ENCODE data around the gene JMJD4.

The JMJD4 gene

DNA sequence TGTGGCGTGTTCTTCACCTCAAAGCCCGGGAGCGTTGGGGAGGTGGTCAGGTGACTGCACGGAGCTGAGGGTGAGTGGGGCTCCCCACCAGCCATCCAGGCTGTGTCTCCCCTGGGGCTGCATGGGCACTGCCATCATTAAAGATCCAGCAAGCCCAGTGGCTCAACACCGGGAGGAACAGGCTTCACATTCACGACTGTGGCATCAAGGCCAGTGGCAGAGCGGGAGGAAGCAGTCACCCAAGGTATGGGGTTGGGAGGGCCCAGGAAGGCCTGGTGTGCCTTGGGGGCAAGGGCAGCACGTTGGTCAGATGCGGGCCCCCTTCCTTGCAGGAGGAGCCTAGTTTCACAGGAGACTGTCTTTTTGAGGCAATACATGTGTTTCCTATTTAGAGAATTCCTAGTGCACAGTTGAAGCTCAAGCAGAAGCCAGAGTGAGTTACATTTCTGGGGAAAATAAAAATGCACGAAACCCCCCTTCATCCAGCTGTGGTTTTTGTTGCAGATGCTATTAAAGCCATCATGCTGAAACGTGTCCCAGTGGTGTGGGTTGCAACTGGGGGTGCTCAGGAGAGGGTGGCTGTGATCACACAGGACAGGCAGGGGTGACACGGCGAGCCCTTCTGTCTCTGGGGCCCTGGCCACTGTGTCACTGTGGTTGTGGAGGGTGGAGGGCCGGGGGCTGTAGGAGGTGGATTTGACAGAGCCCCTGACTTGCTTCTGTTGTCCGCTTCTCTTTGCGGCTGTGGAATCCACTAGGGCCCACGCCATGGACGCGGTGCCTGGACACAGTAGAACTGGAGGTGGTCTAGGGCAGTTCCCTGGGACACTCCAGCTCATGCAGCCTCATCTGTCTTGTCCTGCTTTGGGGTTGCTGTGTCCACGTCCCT lies 34.2 kb upstream of the JMJD4 start:
- TF ChIP-seq CTCF (IDR thresholded peaks at IDR 0.05; ENCODE audit: control insufficient read depth, extremely low read depth, insufficient read depth): no peak
- no peak overlapping the region for H3K4me3 ChIP-seq (ENCODE audit: low read depth, low read length)
- DNase-seq (ENCODE audit: low read depth): no peak

DNA sequence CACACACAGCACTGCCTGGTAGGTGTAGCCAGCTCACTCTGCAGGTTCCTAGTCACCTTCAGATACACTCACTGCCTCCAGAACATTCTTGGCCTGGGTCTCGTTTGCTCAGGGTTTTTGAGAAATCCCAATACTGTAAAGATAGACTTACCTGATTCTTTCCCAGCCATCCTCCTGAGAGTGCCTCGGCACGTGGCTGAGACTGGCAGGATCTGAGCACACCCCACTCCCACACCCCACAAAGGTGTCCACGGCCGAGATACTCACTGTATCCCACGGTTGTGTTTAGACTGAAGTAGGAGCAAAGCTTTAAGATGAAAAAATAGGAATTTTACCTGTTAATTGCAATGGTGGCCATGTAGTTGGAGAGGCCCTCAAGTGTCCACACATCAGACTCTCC lies 33.5 kb upstream of the JMJD4 start:
- no peak overlapping the region for H3K4me3 ChIP-seq (ENCODE audit: low read depth, low read length)
- TF ChIP-seq CTCF (IDR thresholded peaks at IDR 0.05; ENCODE audit: control insufficient read depth, extremely low read depth, insufficient read depth): no peak
- DNase-seq (ENCODE audit: low read depth): no peak

- DNase-seq (ENCODE audit: low read depth): no peak
- no peak overlapping the region for H3K4me3 ChIP-seq (ENCODE audit: low read depth, low read length)
- TF ChIP-seq CTCF (IDR thresholded peaks at IDR 0.05; ENCODE audit: control insufficient read depth, extremely low read depth, insufficient read depth): no peak
Measured at GRCh38 chr1:227768125-227768439, 33.0 kb upstream of the JMJD4 start.

GRCh38 chr1:227767401-227768124 lies 32.5 kb upstream of the JMJD4 start:
- DNase-seq (ENCODE audit: low read depth): no peak
- no peak overlapping the region for H3K4me3 ChIP-seq (ENCODE audit: low read depth, low read length)
- no peak for TF ChIP-seq CTCF (IDR thresholded peaks at IDR 0.05; ENCODE audit: control insufficient read depth, extremely low read depth, insufficient read depth)

DNA sequence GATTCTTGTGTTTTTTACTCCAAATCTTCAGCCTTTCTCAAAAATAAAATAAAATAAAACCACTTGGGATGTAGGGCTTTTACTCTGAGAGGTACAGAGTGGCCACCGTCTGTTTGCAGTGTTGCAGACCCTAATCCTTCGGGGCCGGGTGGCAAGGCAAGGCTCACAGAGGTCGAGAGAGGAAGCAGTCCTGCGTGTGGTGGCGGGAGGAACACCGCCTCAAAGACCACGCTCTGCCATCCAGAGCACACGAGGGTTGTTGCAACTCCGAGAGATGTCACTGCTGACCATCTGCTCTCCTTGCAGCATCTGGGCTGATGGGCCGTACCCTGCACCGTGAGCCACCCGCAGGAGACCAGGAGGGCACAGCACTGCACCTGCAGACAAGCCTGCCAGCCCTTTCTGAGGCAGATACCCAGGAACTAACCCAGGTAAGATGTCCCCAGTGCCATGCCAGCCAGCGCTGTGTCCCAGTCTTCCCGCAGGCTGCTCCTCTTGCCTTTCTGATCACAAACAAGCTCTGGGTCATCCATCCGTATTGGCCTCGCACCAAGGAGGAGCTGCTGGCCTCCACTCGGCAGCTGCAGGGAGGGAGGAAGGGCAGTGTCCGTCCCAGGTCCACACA lies 31.7 kb upstream of the JMJD4 start:
- no peak for DNase-seq (ENCODE audit: low read depth)
- no peak for TF ChIP-seq CTCF (IDR thresholded peaks at IDR 0.05; ENCODE audit: control insufficient read depth, extremely low read depth, insufficient read depth)
- H3K4me3 ChIP-seq (ENCODE audit: low read depth, low read length): no peak overlapping the region

- DNase-seq (ENCODE audit: low read depth): no peak
- no peak overlapping the region for H3K4me3 ChIP-seq (ENCODE audit: low read depth, low read length)
- TF ChIP-seq CTCF (IDR thresholded peaks at IDR 0.05; ENCODE audit: control insufficient read depth, extremely low read depth, insufficient read depth): no peak
Measured at GRCh38 chr1:227766015-227766634, 31.0 kb upstream of the JMJD4 start.

Data from LNCaP clone FGC (cell line).